ENCODE measurements around the gene PIP5K1A. TPM values are rescaled to one million over a fixed set of nuclear protein-coding genes. Genes with fewer than 3 reads are reported as not detected.

The PIP5K1A gene
- total RNA-seq, 4 donors from 2014 or later, result 52.6 to 89.0 (median 62.4) TPM

GRCh38 chr1:151281225-151281968 is 83.0 kb downstream of the PIP5K1A start:
- DNase-seq (ENCODE audit: low spot score in 2 of 2), result peak; percentile 95 to 96
- 0% methylated on average over 41 to 45 of the region's 48 CpGs for WGBS, 2 donors
- H3K4me1 ChIP-seq, result peaks cover 0 to 20% (median 13%) of the 10 kb centered on the region in 4 donors
- H3K36me3 ChIP-seq, result peaks cover 0 to 10% (median 3%) of the 10 kb centered on the region in 3 donors
- H3K27ac ChIP-seq, result peak overlapping the region; percentile 96 to 100 (median 98)
- peak overlapping the region; percentile 62 to 96 (median 92) for H3K4me3 ChIP-seq
- TF ChIP-seq EP300 (IDR thresholded peaks at IDR 0.05) (peak; percentile 71 to 97), CTCF (IDR thresholded peaks at IDR 0.05) (peak; percentile 35 to 80 (median 57)), POLR2A (IDR thresholded peaks at IDR 0.05) (peak; percentile 28 to 58)
- no peaks in the 10 kb centered on the region for H3K27me3 ChIP-seq
- H3K9me3 ChIP-seq, result no peaks in the 10 kb centered on the region

- peak within 1 kb of the TSS; percentile 96 to 100 (median 98) for H3K27ac ChIP-seq
- H3K36me3 ChIP-seq, result peaks cover 0 to 19% (median 9%) of the 10 kb centered on the region in 3 donors
- 1% methylated on average over 38 to 62 of the region's 74 CpGs for WGBS, 2 donors
- H3K4me1 ChIP-seq, result peaks cover 0 to 20% (median 13%) of the 10 kb centered on the region in 4 donors
- no peaks in the 10 kb centered on the region for H3K9me3 ChIP-seq
- H3K27me3 ChIP-seq, result no peaks in the 10 kb centered on the region
- DNase-seq (ENCODE audit: low spot score in 2 of 2), result peak; percentile 100
- TF ChIP-seq POLR2A (IDR thresholded peaks at IDR 0.05) (peak; percentile 38 to 48), CTCF (IDR thresholded peaks at IDR 0.05) (peak in 1 of 5 experiments; percentile 48), EP300 (IDR thresholded peaks at IDR 0.05) (peak; percentile 4 to 32)
- peak within 1 kb of the TSS; percentile 83 to 96 (median 92) for H3K4me3 ChIP-seq
These were observed 83.9 kb downstream of the PIP5K1A start, which contains the start of gene ZNF687 for GRCh38 chr1:151281969-151282882. TSS of gene ZNF687 (plus strand) at chr1:151282299. CDS start at chr1:151286292, 3,993 bp downstream.

GRCh38 chr1:151282883-151283725 is 84.8 kb downstream of the PIP5K1A start:
- peak overlapping the region; percentile 83 to 96 (median 92) for H3K4me3 ChIP-seq
- peaks cover 0 to 27% (median 9%) of the 10 kb centered on the region in 3 donors for H3K36me3 ChIP-seq
- no peaks in the 10 kb centered on the region for H3K27me3 ChIP-seq
- DNase-seq (ENCODE audit: low spot score in 2 of 2), result peak in 1 of 2 donors; percentile 17
- 4 to 6% methylated on average over 35 to 36 of the region's 44 CpGs for WGBS, 2 donors
- peaks cover 0 to 20% (median 13%) of the 10 kb centered on the region in 4 donors for H3K4me1 ChIP-seq
- H3K9me3 ChIP-seq, result no peaks in the 10 kb centered on the region
- no peak for TF ChIP-seq EP300 (IDR thresholded peaks at IDR 0.05)
- TF ChIP-seq CTCF (IDR thresholded peaks at IDR 0.05), result no peak
- no peak for TF ChIP-seq POLR2A (IDR thresholded peaks at IDR 0.05)
- peak overlapping the region; percentile 96 to 100 (median 98) for H3K27ac ChIP-seq

- H3K9me3 ChIP-seq, result no peaks in the 10 kb centered on the region
- H3K27ac ChIP-seq, result peak overlapping the region in 2 of 4 donors; percentile 98 to 100
- H3K4me3 ChIP-seq, result no peak overlapping the region
- TF ChIP-seq POLR2A (IDR thresholded peaks at IDR 0.05), result no peak
- no peak for TF ChIP-seq CTCF (IDR thresholded peaks at IDR 0.05)
- TF ChIP-seq EP300 (IDR thresholded peaks at IDR 0.05), result no peak
- peaks cover 0 to 37% (median 9%) of the 10 kb centered on the region in 3 donors for H3K36me3 ChIP-seq
- peaks cover 0 to 23% (median 13%) of the 10 kb centered on the region in 4 donors for H3K4me1 ChIP-seq
- no peaks in the 10 kb centered on the region for H3K27me3 ChIP-seq
- 57 to 69% methylated on average over 2 of the region's 2 CpGs for WGBS, 2 donors
- DNase-seq (ENCODE audit: low spot score in 2 of 2), result no peak
These were observed 85.7 kb downstream of the PIP5K1A start for GRCh38 chr1:151284013-151284577.
